Astrocyte (in vitro differentiated cells and primary cell): ENCODE data around the gene LFNG.

ENCODE experiments used
- CTCF ChIP-seq: IDR thresholded peaks from 2 replicates; pipeline ENCODE4 v1.5.1; 2011; ENCODE audit warnings: low read depth, mild to moderate bottlenecking, inconsistent platforms, low read length, moderate library complexity; ENCODE audit not compliant: insufficient read depth
- EZH2 ChIP-seq: IDR thresholded peaks from 2 replicates; pipeline ENCODE4 v1.6.1; 2012; ENCODE audit warnings: mild to moderate bottlenecking, low read length, inconsistent platforms; ENCODE audit not compliant: insufficient read depth

GRCh38 chr7:2501947-2502646 lies 17.5 kb upstream of the LFNG start:
- TF ChIP-seq CTCF (no peak), EZH2 (no peak)
